Panc1 (cell line): ENCODE data around the gene TSPAN33.
"Not testable (repeated sequence)": the region's sequence is repeated elsewhere in the genome, so short reads cannot be mapped to it uniquely, and the experiment has no call there.

Experiments
- CTCF ChIP-seq: fragments of 450-650 bp; IDR thresholded peaks from 2 replicates; pipeline ENCODE4 v1.5.1; 2017; ENCODE audit warnings: mild to moderate bottlenecking
- POLR2AphosphoS5 ChIP-seq: IDR thresholded peaks from 2 replicates; pipeline ENCODE4 v1.6.1; 2012; ENCODE audit warnings: mild to moderate bottlenecking, low read depth, low read length, moderate library complexity
- SIN3A ChIP-seq: IDR thresholded peaks from 2 replicates; pipeline ENCODE4 v1.6.1; 2012; ENCODE audit warnings: low read depth, mild to moderate bottlenecking, low read length, moderate library complexity, borderline replicate concordance; ENCODE audit not compliant: insufficient read depth
- TCF7L2 ChIP-seq: IDR thresholded peaks from 2 replicates; pipeline ENCODE4 v1.6.1; 2011; ENCODE audit warnings: mild to moderate bottlenecking, low read depth, low read length, inconsistent platforms
- TF ChIP-seq, protein P1 (sequence below), 2 experiments: IDR thresholded peaks; 2 replicates each; pipeline ENCODE4 v1.6.1; 2011 to 2012; ENCODE audit warnings: low read depth in 2 of 2, control low read depth in 1 of 2, low read length in 1 of 2, mild to moderate bottlenecking in 1 of 2, moderate library complexity in 1 of 2; ENCODE audit not compliant: insufficient read depth in 1 of 2

GRCh38 chr7:129216821-129217416, 72.4 kb downstream of the TSPAN33 start:
- not testable (repeated sequence) for TF ChIP-seq SIN3A, CTCF, POLR2AphosphoS5, TCF7L2
- TF ChIP-seq, protein P1, sequence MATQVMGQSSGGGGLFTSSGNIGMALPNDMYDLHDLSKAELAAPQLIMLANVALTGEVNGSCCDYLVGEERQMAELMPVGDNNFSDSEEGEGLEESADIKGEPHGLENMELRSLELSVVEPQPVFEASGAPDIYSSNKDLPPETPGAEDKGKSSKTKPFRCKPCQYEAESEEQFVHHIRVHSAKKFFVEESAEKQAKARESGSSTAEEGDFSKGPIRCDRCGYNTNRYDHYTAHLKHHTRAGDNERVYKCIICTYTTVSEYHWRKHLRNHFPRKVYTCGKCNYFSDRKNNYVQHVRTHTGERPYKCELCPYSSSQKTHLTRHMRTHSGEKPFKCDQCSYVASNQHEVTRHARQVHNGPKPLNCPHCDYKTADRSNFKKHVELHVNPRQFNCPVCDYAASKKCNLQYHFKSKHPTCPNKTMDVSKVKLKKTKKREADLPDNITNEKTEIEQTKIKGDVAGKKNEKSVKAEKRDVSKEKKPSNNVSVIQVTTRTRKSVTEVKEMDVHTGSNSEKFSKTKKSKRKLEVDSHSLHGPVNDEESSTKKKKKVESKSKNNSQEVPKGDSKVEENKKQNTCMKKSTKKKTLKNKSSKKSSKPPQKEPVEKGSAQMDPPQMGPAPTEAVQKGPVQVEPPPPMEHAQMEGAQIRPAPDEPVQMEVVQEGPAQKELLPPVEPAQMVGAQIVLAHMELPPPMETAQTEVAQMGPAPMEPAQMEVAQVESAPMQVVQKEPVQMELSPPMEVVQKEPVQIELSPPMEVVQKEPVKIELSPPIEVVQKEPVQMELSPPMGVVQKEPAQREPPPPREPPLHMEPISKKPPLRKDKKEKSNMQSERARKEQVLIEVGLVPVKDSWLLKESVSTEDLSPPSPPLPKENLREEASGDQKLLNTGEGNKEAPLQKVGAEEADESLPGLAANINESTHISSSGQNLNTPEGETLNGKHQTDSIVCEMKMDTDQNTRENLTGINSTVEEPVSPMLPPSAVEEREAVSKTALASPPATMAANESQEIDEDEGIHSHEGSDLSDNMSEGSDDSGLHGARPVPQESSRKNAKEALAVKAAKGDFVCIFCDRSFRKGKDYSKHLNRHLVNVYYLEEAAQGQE (IDR thresholded peaks at IDR 0.05; ENCODE audit: insufficient read depth in 1 of 2, low read depth in 2 of 2, low read length in 1 of 2): not testable (repeated sequence)
